IPS-NIHi7 (cell line): ENCODE results near the gene TMEM60.

Experiments used
- DNase-seq: peaks from one replicate; pipeline ENCODE4 v3.0.0; 2012; ENCODE audit warnings: mixed read lengths; ENCODE audit errors: extremely low spot score

TMEM60 gene

GRCh38 chr7:77771901-77772300, 26.3 kb downstream of the TMEM60 start:
- no peak for DNase-seq

- no peak for DNase-seq
Observed at GRCh38 chr7:77770316-77770715, 27.9 kb downstream of the TMEM60 start.

GRCh38 chr7:77766801-77767605, 31.2 kb downstream of the TMEM60 start:
- no peak for DNase-seq

- DNase-seq = no peak
Observed at GRCh38 chr7:77765906-77766800, 32.1 kb downstream of the TMEM60 start.

GRCh38 chr7:77765481-77765880, 32.8 kb downstream of the TMEM60 start:
- DNase-seq = no peak

GRCh38 chr7:77760809-77761453, 37.3 kb downstream of the TMEM60 start:
- no peak for DNase-seq

GRCh38 chr7:77759294-77759889, 38.8 kb downstream of the TMEM60 start:
- peak; percentile 47 for DNase-seq

GRCh38 chr7:77757589-77757988, 40.6 kb downstream of the TMEM60 start:
- no peak for DNase-seq

GRCh38 chr7:77753173-77753572, 45.1 kb downstream of the TMEM60 start:
- no peak for DNase-seq

- DNase-seq = no peak
Observed at GRCh38 chr7:77752016-77752415, 46.2 kb downstream of the TMEM60 start.

- DNase-seq = no peak
Observed at GRCh38 chr7:77747718-77748117, 50.5 kb downstream of the TMEM60 start.

- no peak for DNase-seq
Observed at GRCh38 chr7:77747178-77747577, 51.1 kb downstream of the TMEM60 start.

- no peak for DNase-seq
Observed at GRCh38 chr7:77746824-77747165, 51.4 kb downstream of the TMEM60 start.

GRCh38 chr7:77746164-77746823, 51.9 kb downstream of the TMEM60 start:
- DNase-seq = no peak

GRCh38 chr7:77745746-77746145, 52.5 kb downstream of the TMEM60 start:
- no peak for DNase-seq
